ENCODE results near the gene AMOT.

- TF ChIP-seq POLR2A (IDR thresholded peaks at IDR 0.05; ENCODE audit: low read length) = no peak
- no peak for TF ChIP-seq GATA1 (IDR thresholded peaks at IDR 0.05; ENCODE audit: low read depth, low read length)
Observed at GRCh38 chrX:112757946-112758345, 82.7 kb downstream of the AMOT start.
